HG03045 (cell line): ENCODE results near the gene SMIM45.
A peak's percentile ranks its signal among the peaks of the same experiment; 100 is the strongest.

Experiments
- ATAC-seq: cut with Tn5 transposase; IDR thresholded peaks from one replicate; pipeline ENCODE4 v1.9.1; 2021; ENCODE audit warnings: mild to moderate bottlenecking, moderate library complexity; ENCODE audit not compliant: unreplicated experiment

Gene SMIM45

GRCh38 chr22:41966607-41967240 lies 14.8 kb downstream of the SMIM45 start:
- no peak for ATAC-seq

- no peak for ATAC-seq
Observed at GRCh38 chr22:41968601-41969000, 16.7 kb downstream of the SMIM45 start.

- no peak for ATAC-seq
Observed at GRCh38 chr22:41969110-41969646, 17.2 kb downstream of the SMIM45 start, which contains the start of gene SEPTIN3. Gene SEPTIN3 (plus strand): TSS chr22:41969443. CDS start chr22:41971493, 2,050 bp downstream.

GRCh38 chr22:41970601-41971000 lies 18.7 kb downstream of the SMIM45 start:
- ATAC-seq, result no peak

- no peak for ATAC-seq
Observed at GRCh38 chr22:41971431-41971830, 19.5 kb downstream of the SMIM45 start.

GRCh38 chr22:41974691-41975290 lies 22.8 kb downstream of the SMIM45 start:
- no peak for ATAC-seq

- ATAC-seq, result no peak
Observed at GRCh38 chr22:41975299-41976069, 23.5 kb downstream of the SMIM45 start.

GRCh38 chr22:41976070-41976901 lies 24.3 kb downstream of the SMIM45 start:
- peak; percentile 45 for ATAC-seq

- ATAC-seq, result no peak
Observed at GRCh38 chr22:41976961-41977566, 25.1 kb downstream of the SMIM45 start.

GRCh38 chr22:41978732-41979131 lies 26.8 kb downstream of the SMIM45 start:
- ATAC-seq, result no peak

- ATAC-seq, result no peak
Observed at GRCh38 chr22:41979423-41980250, 27.7 kb downstream of the SMIM45 start.

- ATAC-seq, result no peak
Observed at GRCh38 chr22:41982865-41983264, 30.9 kb downstream of the SMIM45 start.

- ATAC-seq, result no peak
Observed at GRCh38 chr22:41983513-41984405, 31.8 kb downstream of the SMIM45 start.

GRCh38 chr22:41987276-41987675 lies 35.3 kb downstream of the SMIM45 start:
- no peak for ATAC-seq

- no peak for ATAC-seq
Observed at GRCh38 chr22:41989246-41989645, 37.3 kb downstream of the SMIM45 start.

GRCh38 chr22:41991111-41991510 lies 39.2 kb downstream of the SMIM45 start:
- ATAC-seq, result no peak

GRCh38 chr22:41992496-41992895 lies 40.5 kb downstream of the SMIM45 start:
- ATAC-seq, result no peak

GRCh38 chr22:41995211-41995610 lies 43.3 kb downstream of the SMIM45 start:
- ATAC-seq, result no peak

GRCh38 chr22:41996826-41997225 lies 44.9 kb downstream of the SMIM45 start:
- no peak for ATAC-seq
